Measurements from ENCODE around the gene PCDHB3.
"Not testable (repeated sequence)": the region's sequence is repeated elsewhere in the genome, so short reads cannot be mapped to it uniquely, and the experiment has no call there.

The PCDHB3 gene

DNA sequence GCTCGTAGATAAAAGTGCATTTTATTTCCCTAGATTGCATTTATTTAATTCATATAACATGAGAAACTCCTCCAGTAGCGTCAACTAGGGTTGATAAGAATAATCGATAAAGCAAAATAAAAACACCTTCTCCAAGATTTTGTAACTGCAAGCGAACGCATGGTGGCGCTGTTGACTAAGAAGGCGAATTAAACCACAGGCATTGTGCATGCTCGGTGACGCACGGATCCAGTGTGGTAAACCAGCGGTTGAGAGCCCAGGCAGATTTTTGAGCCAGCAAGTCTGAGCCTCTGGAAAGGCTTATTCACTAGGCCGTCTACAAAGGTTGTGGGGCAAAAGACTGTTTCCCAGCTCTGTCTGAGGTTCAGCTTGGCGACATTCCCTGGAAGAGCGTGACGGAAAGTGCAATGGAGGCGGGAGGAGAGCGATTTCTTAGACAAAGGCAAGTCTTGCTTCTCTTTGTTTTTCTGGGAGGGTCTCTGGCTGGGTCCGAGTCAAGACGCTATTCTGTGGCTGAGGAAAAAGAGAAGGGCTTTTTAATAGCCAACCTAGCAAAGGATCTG is at the start of gene PCDHB3:
PCDHB3 (plus strand) TSS at position 231 of the 563 bp plus-strand sequence; CDS start at position 408, 177 bp downstream.
- no peak for DNase-seq (ENCODE audit: low spot score)

DNA sequence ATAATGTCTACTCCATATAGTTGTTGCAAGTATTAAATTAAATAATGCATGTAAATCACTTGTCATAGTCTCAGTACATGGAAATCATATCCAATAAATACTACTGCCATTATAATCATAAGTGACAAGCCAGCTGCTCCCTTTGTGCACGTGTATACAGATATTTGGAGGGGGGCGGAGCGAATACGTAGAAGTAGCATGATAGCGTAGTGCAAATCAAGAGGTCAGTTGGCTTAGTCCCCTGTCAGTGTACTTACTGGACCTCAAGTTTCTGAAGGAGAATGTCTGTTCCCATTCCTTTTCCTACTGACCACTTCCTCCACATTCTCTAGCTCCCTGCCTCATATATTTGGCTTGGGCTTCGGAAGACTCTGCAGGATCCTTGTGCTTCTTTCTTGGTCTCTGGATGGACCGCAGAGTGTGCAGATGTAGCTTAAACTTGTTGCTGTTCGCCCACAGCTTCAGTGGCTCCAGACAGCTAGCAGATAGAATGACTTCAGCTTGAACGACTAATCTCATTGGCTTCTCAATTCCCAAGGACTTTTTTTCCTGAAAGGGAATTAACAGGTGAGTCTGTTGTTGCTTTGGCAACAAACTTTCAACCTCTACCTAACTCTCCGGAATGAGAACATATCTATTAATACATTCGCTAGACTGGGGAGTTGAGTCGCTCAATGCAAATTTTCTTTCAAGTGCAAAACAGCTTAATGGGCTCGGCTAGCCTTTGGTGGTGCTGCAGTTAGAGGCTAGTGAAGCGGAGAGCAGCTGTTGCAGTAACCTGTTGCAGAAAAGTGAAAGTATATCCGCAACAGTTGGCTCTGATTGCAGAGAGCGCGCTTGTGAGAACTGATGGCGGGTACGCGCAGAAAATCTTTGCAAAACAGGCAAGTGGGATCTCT is 49.4 kb upstream of the PCDHB3 start, which contains the start of gene PCDHB1:
PCDHB1 (plus strand) TSS at position 753 of the 899 bp plus-strand sequence; CDS start at position 850, 97 bp downstream.
- no peak for DNase-seq (ENCODE audit: low spot score)

GRCh38 chr5:141051521-141051866 is 48.8 kb upstream of the PCDHB3 start:
- DNase-seq (ENCODE audit: low spot score), result no peak

DNA sequence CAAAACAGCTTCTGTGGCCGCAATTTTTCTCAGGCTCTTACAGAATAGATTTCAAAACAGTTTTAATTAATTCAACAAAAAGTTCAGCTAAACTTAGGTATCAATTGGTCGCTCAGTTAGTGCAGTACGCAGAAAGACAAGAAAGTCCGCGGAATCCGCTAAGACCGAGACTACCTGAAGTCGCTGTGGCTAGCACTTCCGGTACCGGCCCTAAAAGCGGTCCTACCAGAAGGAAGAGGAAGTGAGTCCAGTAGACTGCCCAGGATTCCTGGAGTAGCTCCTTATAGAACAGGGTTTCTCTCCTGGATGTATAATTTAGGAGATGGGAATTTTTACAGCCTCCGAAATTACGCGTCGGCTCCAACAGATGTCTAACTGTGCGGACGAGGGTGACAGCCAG is 22.4 kb upstream of the PCDHB3 start:
- no peak for DNase-seq (ENCODE audit: low spot score)

GRCh38 chr5:141082228-141082627 is 18.0 kb upstream of the PCDHB3 start:
- no peak for DNase-seq (ENCODE audit: low spot score)

DNA sequence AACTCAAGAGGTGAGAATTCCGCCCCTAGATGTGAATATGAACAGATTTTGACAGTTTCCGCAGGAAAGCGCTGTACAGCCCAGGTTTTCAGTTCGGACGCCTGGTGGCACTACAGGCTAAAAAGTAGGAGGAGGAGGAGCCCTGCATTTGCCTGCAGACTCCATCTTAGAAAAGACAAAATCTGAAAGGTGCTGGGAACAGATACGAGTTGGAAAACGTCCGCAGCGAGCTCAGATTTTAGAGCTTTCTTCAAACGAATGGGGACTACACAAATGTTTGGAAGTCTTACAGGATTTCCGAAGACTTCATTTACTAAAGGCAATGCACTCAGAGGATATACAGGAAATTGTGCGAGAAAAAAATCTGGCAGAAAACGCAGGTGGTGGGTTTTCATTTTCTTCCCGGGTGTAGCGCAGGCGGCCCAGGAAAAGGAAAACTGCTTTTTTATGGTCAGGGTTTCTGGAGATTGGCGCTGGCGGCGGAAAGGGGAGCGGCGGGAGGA is 15.7 kb upstream of the PCDHB3 start:
- peak; percentile 39 for DNase-seq (ENCODE audit: low spot score)

- no peak for DNase-seq (ENCODE audit: low spot score)
These were observed 5.6 kb upstream of the PCDHB3 start, which contains the start of gene PCDHB2 for GRCh38 chr5:141094481-141095262. Gene PCDHB2 (plus strand): TSS chr5:141094615. CDS start chr5:141094791, 176 bp downstream.

DNA sequence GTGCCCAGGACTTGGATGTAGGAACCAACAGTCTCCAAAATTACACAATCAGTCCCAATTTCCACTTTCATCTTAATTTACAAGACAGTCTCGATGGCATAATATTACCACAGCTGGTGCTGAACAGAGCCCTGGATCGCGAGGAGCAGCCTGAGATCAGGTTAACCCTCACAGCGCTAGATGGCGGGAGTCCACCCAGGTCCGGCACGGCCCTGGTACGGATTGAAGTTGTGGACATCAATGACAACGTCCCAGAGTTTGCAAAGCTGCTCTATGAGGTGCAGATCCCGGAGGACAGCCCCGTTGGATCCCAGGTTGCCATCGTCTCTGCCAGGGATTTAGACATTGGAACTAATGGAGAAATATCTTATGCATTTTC is 5.0 kb upstream of the PCDHB3 start:
- no peak for DNase-seq (ENCODE audit: low spot score)

DNA sequence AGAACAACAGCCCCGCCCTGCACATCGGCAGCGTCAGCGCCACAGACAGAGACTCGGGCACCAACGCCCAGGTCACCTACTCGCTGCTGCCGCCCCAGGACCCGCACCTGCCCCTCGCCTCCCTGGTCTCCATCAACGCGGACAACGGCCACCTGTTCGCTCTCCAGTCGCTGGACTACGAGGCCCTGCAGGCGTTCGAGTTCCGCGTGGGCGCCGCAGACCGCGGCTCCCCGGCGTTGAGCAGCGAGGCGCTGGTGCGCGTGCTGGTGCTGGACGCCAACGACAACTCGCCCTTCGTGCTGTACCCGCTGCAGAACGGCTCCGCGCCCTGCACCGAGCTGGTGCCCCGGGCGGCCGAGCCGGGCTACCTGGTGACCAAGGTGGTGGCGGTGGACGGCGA is 4.1 kb upstream of the PCDHB3 start:
- not testable (repeated sequence) for DNase-seq (ENCODE audit: low spot score)

- not testable (repeated sequence) for DNase-seq (ENCODE audit: low spot score)
These were observed 3.7 kb upstream of the PCDHB3 start for GRCh38 chr5:141096586-141096985.

DNA sequence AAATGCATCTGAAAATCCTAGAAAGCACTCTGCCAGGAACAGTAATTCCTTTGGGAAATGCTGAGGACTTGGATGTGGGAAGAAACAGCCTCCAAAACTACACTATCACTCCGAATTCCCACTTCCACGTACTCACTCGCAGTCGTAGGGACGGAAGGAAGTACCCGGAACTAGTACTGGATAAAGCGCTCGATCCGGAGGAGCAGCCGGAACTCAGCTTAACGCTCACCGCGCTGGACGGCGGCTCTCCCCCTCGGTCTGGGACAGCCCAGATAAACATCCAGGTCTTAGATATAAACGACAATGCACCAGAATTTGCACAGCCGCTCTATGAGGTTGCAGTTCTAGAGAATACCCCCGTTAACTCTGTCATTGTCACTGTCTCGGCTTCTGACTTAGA is 786 bp downstream of the PCDHB3 start:
- no peak for DNase-seq (ENCODE audit: low spot score)

GRCh38 chr5:141102070-141102469 is 1.8 kb downstream of the PCDHB3 start:
- DNase-seq (ENCODE audit: low spot score), result not testable (repeated sequence)

GRCh38 chr5:141102471-141102870 is 2.2 kb downstream of the PCDHB3 start:
- DNase-seq (ENCODE audit: low spot score), result not testable (repeated sequence)

GRCh38 chr5:141105350-141105749 is 5.1 kb downstream of the PCDHB3 start:
- no peak for DNase-seq (ENCODE audit: low spot score)

GRCh38 chr5:141119250-141119649 is 19.0 kb downstream of the PCDHB3 start:
- DNase-seq (ENCODE audit: low spot score), result no peak

DNA sequence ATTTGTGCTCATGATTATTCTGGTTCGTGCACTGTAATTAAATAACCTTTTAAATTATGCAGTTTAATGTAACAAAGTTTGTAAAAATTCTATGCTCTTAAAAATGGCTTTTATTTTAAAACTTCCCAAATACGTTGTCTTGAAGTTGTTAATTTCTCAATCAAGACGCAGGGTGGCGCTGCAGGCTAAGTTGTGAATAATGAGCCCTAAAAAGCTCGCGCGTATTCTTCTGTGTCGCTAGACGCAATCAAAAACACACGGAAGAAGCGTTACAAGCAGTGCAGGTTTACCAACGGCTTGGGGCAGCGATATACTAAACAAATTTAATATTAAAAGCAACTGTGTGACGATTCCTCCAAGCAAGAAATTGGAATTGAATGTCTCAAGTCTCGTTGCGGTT is 21.3 kb downstream of the PCDHB3 start, which contains the start of gene PCDHB4:
PCDHB4 (plus strand) TSS at position 256 of the 400 bp plus-strand sequence. CDS start 181 bp downstream, outside the sequence.
- no peak for DNase-seq (ENCODE audit: low spot score)

- no peak for DNase-seq (ENCODE audit: low spot score)
These were observed 21.7 kb downstream of the PCDHB3 start for GRCh38 chr5:141121985-141122384.

DNA sequence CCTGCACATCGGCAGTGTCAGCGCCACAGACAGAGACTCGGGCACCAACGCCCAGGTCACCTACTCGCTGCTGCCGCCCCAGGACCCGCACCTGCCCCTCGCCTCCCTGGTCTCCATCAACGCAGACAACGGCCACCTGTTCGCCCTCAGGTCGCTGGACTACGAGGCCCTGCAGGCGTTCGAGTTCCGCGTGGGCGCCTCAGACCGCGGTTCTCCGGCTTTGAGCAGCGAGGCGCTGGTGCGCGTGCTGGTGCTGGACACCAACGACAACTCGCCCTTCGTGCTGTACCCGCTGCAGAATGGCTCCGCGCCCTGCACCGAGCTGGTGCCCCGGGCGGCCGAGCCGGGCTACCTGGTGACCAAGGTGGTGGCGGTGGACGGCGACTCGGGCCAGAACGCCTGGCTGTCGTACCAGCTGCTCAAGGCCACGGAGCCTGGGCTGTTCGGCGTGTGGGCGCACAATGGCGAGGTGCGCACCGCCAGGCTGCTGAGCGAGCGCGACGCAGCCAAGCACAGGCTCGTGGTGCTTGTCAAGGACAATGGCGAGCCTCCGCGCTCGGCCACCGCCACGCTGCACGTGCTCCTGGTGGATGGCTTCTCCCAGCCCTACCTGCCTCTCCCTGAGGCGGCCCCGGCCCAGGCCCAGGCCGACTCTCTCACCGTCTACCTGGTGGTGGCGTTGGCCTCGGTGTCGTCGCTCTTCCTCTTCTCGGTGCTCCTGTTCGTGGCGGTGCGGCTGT is 23.3 kb downstream of the PCDHB3 start:
- not testable (repeated sequence) for DNase-seq (ENCODE audit: low spot score)

DNA sequence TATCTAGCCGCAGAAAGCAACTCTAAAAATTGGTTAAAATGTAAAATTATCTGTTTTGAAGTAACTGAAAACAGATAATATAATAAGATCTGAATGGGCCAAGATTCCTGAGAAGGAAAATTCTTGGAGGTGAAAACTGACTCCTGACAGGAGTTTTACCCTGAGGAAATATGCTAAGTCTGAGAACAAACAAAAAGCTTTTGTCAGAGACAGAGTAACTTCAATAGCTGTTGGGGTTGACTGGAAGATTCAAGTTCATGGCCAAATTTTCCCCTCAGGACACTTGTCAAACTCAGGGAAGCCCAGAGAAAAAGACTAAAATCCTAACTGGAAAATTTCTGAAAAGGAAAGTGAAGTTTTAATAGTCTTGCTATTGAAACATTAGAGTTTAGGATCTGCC is 27.0 kb downstream of the PCDHB3 start:
- no peak for DNase-seq (ENCODE audit: low spot score)

- DNase-seq (ENCODE audit: low spot score), result no peak
These were observed 34.9 kb downstream of the PCDHB3 start, which contains the start of gene PCDHB5 for GRCh38 chr5:141135030-141135717. Gene PCDHB5 (plus strand): TSS chr5:141135206. CDS start chr5:141135435, 229 bp downstream.
